NCI-H2196 (cell line): ENCODE results near the gene MAFB.

Experiments
- DNase-seq: peaks from one replicate; lab custom pipeline; 2025; ENCODE audit not compliant: unreplicated experiment; lab: John Stamatoyannopoulos, UW

The MAFB gene

DNA sequence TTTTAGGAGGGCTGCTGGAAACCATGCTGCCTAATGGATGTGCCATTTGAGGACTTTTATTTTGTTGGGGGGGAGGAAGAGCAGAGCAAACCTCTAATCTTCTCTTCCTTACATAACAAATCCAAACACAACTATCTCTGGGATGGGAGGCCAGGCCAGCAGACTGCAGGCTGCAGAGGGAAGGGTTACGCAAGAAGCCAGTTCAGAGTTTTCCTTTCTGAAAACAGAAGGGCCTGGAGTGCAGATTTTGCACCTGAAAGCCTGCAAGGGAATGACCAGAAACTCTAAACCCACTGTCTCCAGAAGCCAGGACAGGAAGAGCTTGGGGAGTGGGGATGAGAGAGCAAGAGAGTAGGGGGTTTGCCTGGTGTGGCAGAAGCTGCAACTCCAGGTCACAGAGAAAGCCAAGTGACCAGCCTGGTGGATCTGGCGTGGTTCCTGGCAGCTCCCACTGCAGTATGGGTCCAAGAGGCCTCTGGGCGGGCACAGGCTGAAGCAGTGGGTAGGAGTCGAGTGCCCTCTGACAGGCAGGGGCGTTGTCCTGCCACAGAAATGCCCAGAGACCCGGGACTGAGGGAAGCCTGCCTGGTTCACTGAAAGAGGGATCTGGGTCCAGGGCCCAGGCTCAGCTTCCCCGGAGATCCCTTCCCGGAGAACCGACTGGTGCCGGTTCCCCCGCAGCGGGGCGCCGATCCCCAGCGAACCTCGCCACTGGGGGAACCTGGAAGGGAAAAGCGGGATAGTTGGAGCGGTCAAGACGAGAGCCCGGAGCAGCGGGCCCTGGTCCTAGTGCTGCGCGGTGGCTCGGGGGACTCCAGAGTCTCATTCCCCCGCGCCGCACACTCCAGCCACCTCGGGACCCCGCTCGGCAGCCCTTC lies 6.7 kb downstream of the MAFB start:
- DNase-seq = no peak

GRCh38 chr20:40681684-40682083 lies 7.4 kb downstream of the MAFB start:
- DNase-seq = no peak

- DNase-seq = no peak
Observed at GRCh38 chr20:40681165-40681564, 7.9 kb downstream of the MAFB start.

DNA sequence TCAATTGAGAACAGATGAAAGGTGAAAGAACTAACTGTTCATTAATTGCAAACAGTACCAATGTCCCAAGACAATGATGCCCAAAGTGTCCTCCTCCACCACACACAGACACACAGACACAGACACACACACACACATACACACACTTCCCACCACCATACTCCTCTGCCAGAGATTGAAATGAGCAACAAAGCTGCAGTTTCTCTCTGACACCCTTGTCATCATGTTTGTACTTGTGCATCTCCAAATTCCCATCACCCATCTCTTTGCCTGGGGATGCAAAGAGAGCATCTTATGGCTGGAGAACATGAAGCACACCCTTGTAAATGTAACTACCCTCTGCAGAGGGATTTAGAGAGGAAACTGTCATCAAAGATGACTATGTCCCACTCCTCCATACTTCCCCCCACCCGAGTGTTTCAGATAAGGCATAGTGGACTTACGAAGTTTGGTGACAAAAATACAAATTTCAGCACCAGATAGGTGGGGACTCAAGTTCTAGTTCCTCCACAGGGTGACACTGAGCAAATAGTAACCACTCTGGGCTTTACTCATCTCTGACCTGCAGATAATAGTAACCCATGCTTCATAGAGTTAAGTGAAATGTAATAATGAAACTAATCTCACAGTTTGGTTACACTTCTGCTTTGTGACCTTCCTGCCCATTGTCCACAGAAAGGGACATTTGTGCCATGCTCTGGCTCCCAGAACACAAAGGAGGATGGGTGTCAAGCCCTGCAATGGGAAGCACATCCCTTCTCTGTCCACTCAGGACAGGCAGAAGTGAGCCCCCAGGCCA lies 8.7 kb downstream of the MAFB start:
- DNase-seq = no peak

GRCh38 chr20:40679184-40679583 lies 9.9 kb downstream of the MAFB start:
- DNase-seq = no peak

DNA sequence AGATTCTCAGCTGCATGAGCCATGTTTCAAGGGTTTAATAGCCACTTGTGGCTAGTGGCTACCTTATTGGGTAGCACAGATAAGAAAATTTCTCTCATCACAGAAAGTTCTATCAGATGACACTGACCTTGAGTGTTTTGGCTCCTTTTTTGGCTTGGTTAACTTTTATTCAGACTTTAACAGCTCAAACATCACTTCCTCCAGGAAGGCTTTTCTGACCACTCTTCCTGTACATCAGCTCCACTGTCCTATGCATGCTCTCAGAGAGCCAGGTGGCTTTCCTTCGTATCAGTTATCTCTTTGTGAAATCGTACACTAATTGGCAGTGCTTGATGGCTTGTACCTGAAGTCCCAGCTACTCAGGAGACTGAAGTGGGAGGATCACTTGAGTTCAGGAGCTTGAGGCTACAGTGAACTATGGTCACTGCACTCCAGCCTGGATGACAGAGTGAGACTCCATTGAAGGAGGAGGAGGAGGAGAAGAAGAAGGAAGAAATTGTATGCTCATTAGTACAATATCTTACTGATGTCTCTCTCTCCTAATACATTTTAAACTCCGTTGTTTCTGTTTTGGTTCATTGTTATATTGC lies 10.7 kb downstream of the MAFB start:
- no peak for DNase-seq

DNA sequence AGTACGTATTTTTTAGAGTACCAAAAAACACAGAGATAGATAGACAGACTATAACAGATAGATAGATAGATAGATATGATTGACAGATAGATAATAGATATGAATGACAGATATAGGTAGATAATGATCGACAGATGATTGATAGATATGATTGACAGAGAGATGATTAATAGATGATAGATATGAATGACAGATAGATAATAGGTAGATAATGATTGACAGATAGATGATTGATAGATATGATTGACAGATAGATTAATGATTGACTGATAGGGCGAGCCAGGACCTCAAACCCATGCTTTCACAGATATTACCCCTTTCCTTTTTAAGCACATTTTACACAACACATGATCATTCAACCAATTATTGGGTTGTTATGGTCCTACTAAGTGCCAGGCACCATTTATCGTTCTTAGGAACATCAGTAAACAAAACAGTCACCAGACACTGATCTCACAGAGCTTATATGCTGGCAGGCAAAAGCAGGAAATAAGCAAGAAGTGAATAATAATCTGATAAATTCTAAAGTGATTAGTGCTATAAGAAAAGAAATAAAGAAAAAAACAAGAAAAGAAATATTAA lies 11.6 kb downstream of the MAFB start:
- DNase-seq = no peak

GRCh38 chr20:40676491-40677269 lies 12.4 kb downstream of the MAFB start:
- no peak for DNase-seq

DNA sequence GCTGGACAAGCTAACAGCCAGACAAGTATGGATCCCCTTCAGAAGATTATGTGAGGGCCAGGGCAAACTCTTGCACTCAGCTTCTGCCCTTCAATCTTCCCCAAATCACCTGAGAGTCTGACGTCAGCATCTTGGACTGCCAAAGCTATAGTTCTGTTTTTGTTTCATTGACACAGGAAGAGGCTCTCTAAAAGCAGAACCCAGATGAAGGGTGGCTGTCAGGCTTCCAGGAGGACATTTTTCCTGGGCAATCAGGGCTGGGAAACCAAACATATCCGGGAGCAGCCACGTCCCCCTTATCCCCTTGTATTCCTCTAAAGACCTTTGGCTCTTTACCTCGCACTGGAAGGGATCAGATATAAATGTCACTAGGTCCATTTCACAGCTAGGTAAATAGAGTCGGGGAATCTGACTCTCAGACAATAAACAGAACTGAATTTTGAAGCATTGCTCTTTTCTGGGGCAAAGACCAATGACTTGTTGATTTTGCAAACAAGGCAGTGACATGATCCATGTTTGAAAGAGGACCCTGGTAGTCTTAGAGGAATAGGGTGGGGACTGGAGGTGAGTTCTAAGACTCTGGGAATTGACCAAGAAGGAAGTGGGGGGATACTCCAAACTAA lies 13.3 kb downstream of the MAFB start:
- DNase-seq = no peak

DNA sequence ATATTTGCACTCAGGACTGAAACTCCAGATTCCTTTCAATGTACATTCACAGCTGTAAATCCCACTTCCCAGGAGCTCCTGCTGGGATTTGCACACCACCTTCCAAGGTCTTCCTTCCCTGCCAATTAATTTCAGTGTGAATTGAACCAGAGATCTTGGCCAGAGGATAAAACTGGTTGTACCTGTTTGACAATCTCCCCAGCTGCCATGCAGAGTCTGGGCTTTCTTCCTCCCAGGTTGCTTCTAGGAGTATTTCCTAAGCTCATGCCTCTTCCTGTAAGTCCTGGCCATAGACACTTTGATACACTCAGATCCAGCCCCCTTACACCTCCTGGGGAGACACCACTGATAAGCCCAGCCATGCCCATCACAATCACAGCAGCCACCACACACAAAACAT lies 15.6 kb downstream of the MAFB start:
- DNase-seq = no peak

DNA sequence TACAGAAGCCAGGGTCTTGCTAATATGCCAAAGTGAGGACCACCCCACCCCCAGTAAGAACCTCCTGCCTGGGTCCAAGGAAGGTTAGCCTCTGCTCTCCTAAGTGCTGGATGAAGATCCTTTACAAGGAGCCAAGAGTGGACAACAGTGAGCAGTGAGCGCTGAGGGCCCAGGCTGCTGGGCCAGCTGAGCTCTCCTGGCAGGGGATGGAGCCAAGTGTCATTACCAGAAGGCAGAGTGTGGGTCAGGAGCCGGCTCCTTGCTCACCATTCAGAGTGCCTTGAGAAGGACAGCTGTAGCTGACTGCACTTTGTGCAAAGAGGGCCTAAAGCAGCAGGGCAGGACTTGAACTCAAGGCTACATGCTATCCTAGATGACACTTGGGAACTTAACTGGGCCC lies 16.9 kb downstream of the MAFB start:
- no peak for DNase-seq

- no peak for DNase-seq
Observed at GRCh38 chr20:40670253-40670652, 18.8 kb downstream of the MAFB start.

DNA sequence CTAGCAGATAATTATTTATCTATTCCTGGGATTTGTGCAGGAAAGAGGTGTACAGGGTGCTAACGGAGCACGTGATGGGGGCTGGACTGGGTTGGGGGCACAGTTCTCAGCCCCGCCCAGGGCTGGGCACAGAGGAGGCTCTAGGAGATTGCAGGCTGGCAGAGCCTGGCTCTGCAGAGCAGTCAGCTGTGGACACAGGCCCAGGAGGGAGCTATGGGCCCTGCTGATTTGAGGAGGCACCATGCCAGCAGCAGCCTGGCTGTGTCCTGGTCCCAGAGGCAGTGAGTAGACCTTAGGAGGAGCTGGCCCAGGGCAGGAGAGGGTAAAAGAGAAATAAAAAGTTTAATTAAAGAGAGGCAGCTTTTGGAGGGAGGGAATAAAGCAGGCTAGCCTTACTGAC lies 19.3 kb downstream of the MAFB start:
- no peak for DNase-seq

- DNase-seq = no peak
Observed at GRCh38 chr20:40668449-40669228, 20.4 kb downstream of the MAFB start.

GRCh38 chr20:40667503-40667902 lies 21.5 kb downstream of the MAFB start:
- DNase-seq = no peak

DNA sequence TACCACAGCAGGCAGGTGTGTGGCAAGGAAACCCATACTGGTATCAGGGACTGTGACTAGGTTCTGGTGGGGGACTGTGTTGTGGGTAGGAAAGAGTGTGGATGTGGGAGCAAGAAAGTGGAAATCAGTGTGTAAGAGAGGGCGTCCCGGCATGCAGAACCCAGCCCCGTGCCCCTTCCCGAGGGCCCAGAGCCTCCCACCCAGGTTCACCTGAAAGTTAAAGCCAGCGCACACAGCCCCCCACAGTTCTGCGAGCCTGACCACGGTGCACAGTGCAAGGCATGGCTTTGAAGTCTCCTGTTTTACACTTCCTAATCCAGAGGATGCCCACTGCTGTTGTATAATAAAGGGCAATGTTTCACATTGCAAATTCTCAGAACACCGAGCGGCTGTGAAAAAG lies 22.7 kb downstream of the MAFB start:
- DNase-seq = no peak

- no peak for DNase-seq
Observed at GRCh38 chr20:40664891-40665290, 24.1 kb downstream of the MAFB start.

- no peak for DNase-seq
Observed at GRCh38 chr20:40663991-40664880, 24.8 kb downstream of the MAFB start.
